BJ (cell line): Measurements from ENCODE around the gene SPRY4. TPM values are rescaled to one million over a fixed set of nuclear protein-coding genes. Genes with fewer than 3 reads are reported as not detected.

Source experiments
- CTCF ChIA-PET: fragments of 350-600 bp; formaldehyde crosslinking; extraction: SDS; loops from one replicate; lab custom pipeline; 2021; ENCODE audit warnings: antibody characterized with exemption, inconsistent platforms; lab: Yijun Ruan, JAX
- POLR2A ChIA-PET: fragments of 300-600 bp; sonication (Branson Sonifier 250); formaldehyde crosslinking; extraction: SDS; loops from one replicate; lab custom pipeline; 2021; ENCODE audit warnings: antibody characterized with exemption; lab: Charles Lee
- DNase-seq: peaks from one replicate; pipeline ENCODE4 v3.0.0-alpha.2; 2011; ENCODE audit warnings: low read depth
- H3K27me3 ChIP-seq: 2 replicates; pipeline ENCODE4 v1.6.0; 2011; ENCODE audit warnings: low read length; ENCODE audit not compliant: control insufficient read depth, insufficient read depth
- H3K36me3 ChIP-seq: 2 replicates; pipeline ENCODE4 v1.5.1; 2011; ENCODE audit warnings: low read length; ENCODE audit not compliant: control insufficient read depth, insufficient read depth
- H3K4me3 ChIP-seq: 2 replicates; pipeline ENCODE4 v1.5.1; 2011; ENCODE audit warnings: low read depth, mild to moderate bottlenecking, control low read depth, low read length
- CTCF ChIP-seq: IDR thresholded peaks from 2 replicates; pipeline ENCODE4 v1.5.1; 2011; ENCODE audit warnings: low read depth, mild to moderate bottlenecking, control low read depth, inconsistent platforms, low read length, moderate library complexity; ENCODE audit not compliant: insufficient read depth
- polyA plus RNA-seq: library from polyadenylated mRNA; depleted of rRNA; stranded (reverse); fragments of >200 nt; gene quantifications from 2 replicates; pipeline ENCODE4 v1.2.3, GENCODE V29; 2011

The SPRY4 gene
- polyA plus RNA-seq, 1 experiment = 13.0 TPM

- ChIA-PET CTCF (interaction anchor here (1.2 kb wide), 1 partner anchor 33 kb away, joined by 4 read pairs; the partner anchor contains the start of gene SPRY4), POLR2A (no interaction called here)
- no peak for TF ChIP-seq CTCF
- Histone ChIP-seq H3K4me3 (no peak overlapping the region), H3K27me3 (no peaks in the 10 kb centered on the region), H3K36me3 (no peaks in the 10 kb centered on the region; the same call in 1 of the 2 replicates)
- DNase-seq = no peak
Measured at GRCh38 chr5:142292249-142292648, 32.6 kb downstream of the SPRY4 start.

- no peaks in the 10 kb centered on the region; the same call in 1 of the 2 replicates for H3K36me3 ChIP-seq
- ChIA-PET CTCF (interaction anchor here (0.6 kb wide), 1 partner anchor 61 kb away, joined by 4 read pairs; no protein-coding TSS in a partner anchor), POLR2A (no interaction called here)
- H3K4me3 ChIP-seq = no peak overlapping the region
- no peaks in the 10 kb centered on the region for H3K27me3 ChIP-seq
- no peak for TF ChIP-seq CTCF
- DNase-seq = no peak
Measured at GRCh38 chr5:142290577-142291299, 34.1 kb downstream of the SPRY4 start.

- Histone ChIP-seq H3K27me3 (no peaks in the 10 kb centered on the region), H3K4me3 (no peak overlapping the region), H3K36me3 (no peaks in the 10 kb centered on the region)
- TF ChIP-seq CTCF = no peak
- CTCF ChIA-PET = interaction anchor here (1.2 kb wide), 1 partner anchor 48 kb away, joined by 3 read pairs; no protein-coding TSS in a partner anchor
- POLR2A ChIA-PET = no interaction called here
- DNase-seq = no peak
Measured at GRCh38 chr5:142289708-142290576, 34.9 kb downstream of the SPRY4 start.

- H3K36me3 ChIP-seq = no peaks in the 10 kb centered on the region
- DNase-seq = no peak
- H3K27me3 ChIP-seq = no peaks in the 10 kb centered on the region
- ChIA-PET POLR2A (no interaction called here), CTCF (no interaction called here)
- no peak for TF ChIP-seq CTCF
- H3K4me3 ChIP-seq = no peak overlapping the region
Measured at GRCh38 chr5:142287973-142288313, 36.9 kb downstream of the SPRY4 start.
